ENCODE measurements around the gene ECE1.
"Not testable (repeated sequence)": the region's sequence is repeated elsewhere in the genome, so short reads cannot be mapped to it uniquely, and the experiment has no call there.

Gene ECE1

DNA sequence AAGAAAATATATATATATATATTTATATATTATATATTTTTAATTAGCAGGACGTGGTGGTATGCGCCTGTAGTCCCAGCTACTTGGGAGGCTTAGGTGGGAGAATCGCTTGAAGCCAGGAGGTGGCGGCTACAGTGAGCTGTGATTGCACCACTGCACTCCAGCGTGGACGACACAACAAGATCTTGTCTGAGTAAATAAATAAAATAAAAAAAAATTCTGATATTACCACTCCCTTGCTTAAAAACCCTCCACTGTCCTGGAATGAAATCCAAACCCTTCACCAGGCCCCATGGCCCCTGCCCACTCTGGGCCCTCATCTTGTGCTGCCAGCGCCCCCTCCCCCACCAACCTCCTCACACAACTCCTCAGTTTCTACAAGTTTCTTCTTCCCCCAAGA, 1.7 kb upstream of the ECE1 start:
- no peak for TF ChIP-seq CTCF (IDR thresholded peaks at IDR 0.05; ENCODE audit: low read depth, low read length)
- in situ Hi-C loops (cut with HindIII; ENCODE audit: low sequenced_read_pairs): no loop called here
- H3K4me3 ChIP-seq (ENCODE audit: low read depth, low read length): no peak overlapping the region
- no peak for DNase-seq (ENCODE audit: low read depth, low spot score)

DNA sequence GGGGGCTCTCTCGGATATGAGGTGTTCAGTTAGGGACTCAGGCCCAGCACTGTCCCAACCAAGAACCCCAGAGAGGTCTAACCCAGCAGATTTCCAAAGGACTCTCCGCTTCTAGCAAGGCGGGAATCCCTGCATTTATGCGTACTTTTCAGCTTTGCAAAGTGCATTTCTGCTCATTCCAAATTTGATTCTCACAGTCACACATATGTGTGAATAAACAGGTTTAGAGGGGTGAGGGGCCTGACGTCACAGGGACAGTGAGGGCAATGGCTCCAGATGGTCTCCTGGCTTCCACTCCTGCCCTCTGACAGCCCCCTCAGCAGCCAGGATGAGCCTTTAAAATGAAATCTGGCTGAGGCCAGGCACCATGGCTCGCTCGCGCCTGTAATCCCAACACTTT, 921 bp upstream of the ECE1 start:
- no peak for DNase-seq (ENCODE audit: low read depth, low spot score)
- TF ChIP-seq CTCF (IDR thresholded peaks at IDR 0.05; ENCODE audit: low read depth, low read length): no peak
- no peak overlapping the region for H3K4me3 ChIP-seq (ENCODE audit: low read depth, low read length)
- in situ Hi-C loops (cut with HindIII; ENCODE audit: low sequenced_read_pairs): no loop called here

- no peak for DNase-seq (ENCODE audit: low read depth, low spot score)
- in situ Hi-C loops (cut with HindIII; ENCODE audit: low sequenced_read_pairs): no loop called here
- H3K4me3 ChIP-seq (ENCODE audit: low read depth, low read length): peak overlapping the region; percentile 67
- no peak for TF ChIP-seq CTCF (IDR thresholded peaks at IDR 0.05; ENCODE audit: low read depth, low read length)
Measured at GRCh38 chr1:21290546-21290944, 282 bp upstream of the ECE1 start.

DNA sequence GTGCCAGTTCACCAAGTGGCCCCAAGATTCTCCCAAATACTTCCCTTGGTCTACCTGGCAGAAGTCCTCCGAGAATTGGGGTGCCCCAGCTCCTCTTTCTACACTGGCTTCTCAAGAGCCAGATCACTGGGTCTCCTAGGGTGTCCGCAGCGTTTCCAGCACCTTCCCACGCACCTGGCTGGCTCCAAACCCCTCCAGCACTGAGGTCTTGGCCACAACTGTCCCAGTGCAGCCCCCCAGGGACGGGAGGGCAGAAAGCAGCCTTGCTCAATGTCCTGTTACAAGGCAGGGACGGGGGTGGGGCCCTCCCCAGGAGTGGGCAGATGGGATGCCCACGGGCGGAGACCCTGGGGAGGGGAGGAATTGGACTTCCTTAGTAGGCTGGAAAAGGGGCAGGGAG, 1.1 kb downstream of the ECE1 start:
- DNase-seq (ENCODE audit: low read depth, low spot score): no peak
- in situ Hi-C loops (cut with HindIII; ENCODE audit: low sequenced_read_pairs): no loop called here
- peak overlapping the region; percentile 67 for H3K4me3 ChIP-seq (ENCODE audit: low read depth, low read length)
- no peak for TF ChIP-seq CTCF (IDR thresholded peaks at IDR 0.05; ENCODE audit: low read depth, low read length)

- TF ChIP-seq CTCF (IDR thresholded peaks at IDR 0.05; ENCODE audit: low read depth, low read length): no peak
- H3K4me3 ChIP-seq (ENCODE audit: low read depth, low read length): no peak overlapping the region
- in situ Hi-C loops (cut with HindIII; ENCODE audit: low sequenced_read_pairs): no loop called here
- DNase-seq (ENCODE audit: low read depth, low spot score): no peak
Measured at GRCh38 chr1:21287905-21288514, 2.3 kb downstream of the ECE1 start.

- H3K4me3 ChIP-seq (ENCODE audit: low read depth, low read length); in situ Hi-C loops (cut with HindIII; ENCODE audit: low sequenced_read_pairs): not testable (repeated sequence)
Measured at GRCh38 chr1:21285386-21285785, 4.9 kb downstream of the ECE1 start.

GRCh38 chr1:21285055-21285372, 5.2 kb downstream of the ECE1 start:
- no peak for TF ChIP-seq CTCF (IDR thresholded peaks at IDR 0.05; ENCODE audit: low read depth, low read length)
- H3K4me3 ChIP-seq (ENCODE audit: low read depth, low read length): no peak overlapping the region
- no peak for DNase-seq (ENCODE audit: low read depth, low spot score)
- in situ Hi-C loops (cut with HindIII; ENCODE audit: low sequenced_read_pairs): no loop called here

More at GRCh38 chr1:21285386-21285785, 4.9 kb downstream of the ECE1 start:
- DNase-seq (ENCODE audit: low read depth, low spot score): not testable (repeated sequence)
